Gastrocnemius medialis (tissue), 4 donors: ENCODE measurements around the gene DYNC2H1. TPM values are rescaled to one million over a fixed set of nuclear protein-coding genes. Genes with fewer than 3 reads are reported as not detected.

Experiments used
- ATAC-seq, 2 donors: fragments of 150-250 bp; one replicate each; pipeline ENCODE4 v1.9.1; 2016
- DNase-seq, 2 donors: peaks; one replicate each; pipeline ENCODE4 v3.0.0-alpha.2; 2019
- H3K27ac ChIP-seq, 4 donors: fragments of 200-600 bp; sonication (generic); 1 replicate in 1 of 4; 2 replicates in 3 of 4; pipeline ENCODE4 v1.5.1; 2016 to 2018; ENCODE audit warnings: mild to moderate bottlenecking in 2 of 4, moderate library complexity in 1 of 4
- H3K27me3 ChIP-seq, 3 donors: fragments of 200-600 bp; sonication (generic) in 2 of 3; 1 replicate in 1 of 3; 2 replicates in 2 of 3; pipeline versions ENCODE4 v1.5.1 to v1.6.0; 2016 to 2019; ENCODE audit warnings: mild to moderate bottlenecking in 1 of 3, moderate library complexity in 1 of 3
- H3K36me3 ChIP-seq, 2 donors: fragments of 200-600 bp; sonication (generic) in 1 of 2; one replicate each; pipeline ENCODE4 v1.5.1; 2017 to 2018
- H3K4me1 ChIP-seq, 2 donors: fragments of 200-600 bp; sonication (generic) in 1 of 2; one replicate each; pipeline ENCODE4 v1.5.1; 2016 to 2017; ENCODE audit warnings: mild to moderate bottlenecking in 2 of 2
- H3K4me3 ChIP-seq, 4 donors: fragments of 200-600 bp; sonication (generic) in 3 of 4; 1 replicate in 1 of 4; 2 replicates in 3 of 4; pipeline ENCODE4 v1.5.1; 2016 to 2019; ENCODE audit warnings: mild to moderate bottlenecking in 2 of 4
- H3K9me3 ChIP-seq, 3 donors: fragments of 200-600 bp; sonication (generic) in 2 of 3; 1 replicate in 1 of 3; 2 replicates in 2 of 3; pipeline ENCODE4 v1.5.1; 2016 to 2019
- POLR2A ChIP-seq, 2 donors: fragments of 450-650 bp; IDR thresholded peaks; one replicate each; pipeline ENCODE4 v1.6.1; 2017; ENCODE audit warnings: antibody characterized with exemption in 2 of 2, mild to moderate bottlenecking in 2 of 2, moderate library complexity in 2 of 2
- in situ Hi-C, 4 donors: fragments of 200-750 bp; cut with MboI; loops; one replicate each; pipeline versions ENCODE4 v1.15.0 to v1.8.0; 2017; ENCODE audit warnings: low sequenced_read_pairs in 4 of 4
- intact Hi-C: fragments of 100-400 bp; cut with DNase I; formaldehyde crosslinking; loops from one replicate; pipeline ENCODE4 v1.15.1; 2023; ENCODE audit warnings: low total_unique reads
- total RNA-seq, 4 donors: library from RNA; depleted of rRNA; stranded (reverse); fragments of >200 nt; gene quantifications; one replicate each; pipeline versions ENCODE4 v1.1.0 to v1.2.3, GENCODE V29; 2016
- TF ChIP-seq, protein P1 (sequence below), 5 experiments: fragments of 450-650 bp in 3 of 5; fragments of 200-600 bp in 2 of 5; sonication (generic) in 2 of 5; IDR thresholded peaks in 4 of 5; conservative IDR thresholded peaks in 1 of 5; 1 replicate in 4 of 5; 2 replicates in 1 of 5; pipeline ENCODE4 v1.5.1; 2016 to 2019; ENCODE audit warnings: antibody characterized with exemption in 5 of 5, mild to moderate bottlenecking in 3 of 5, moderate library complexity in 3 of 5

Gene DYNC2H1
- total RNA-seq, 4 donors from 2014 or later, result 1.7 to 2.2 (median 1.9) TPM

DNA sequence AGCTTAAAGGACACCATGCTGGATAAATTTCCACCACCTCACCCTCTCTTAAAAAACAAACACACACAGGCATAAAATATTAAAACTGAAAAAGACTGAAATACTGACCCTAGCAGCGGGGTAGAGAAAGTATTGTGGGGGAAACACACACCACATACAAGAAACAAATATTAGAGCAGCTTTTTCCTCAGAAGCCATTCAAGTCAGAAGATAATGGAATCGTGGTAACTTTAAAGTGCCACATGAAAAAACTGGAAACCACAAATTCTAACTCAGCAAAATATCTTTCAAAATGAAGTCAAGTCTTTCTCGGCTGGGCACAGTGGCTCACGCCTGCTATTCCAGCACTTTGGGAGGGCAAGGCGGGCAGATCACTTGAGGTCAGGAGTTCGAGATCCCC lies 223.2 kb downstream of the DYNC2H1 start:
- TF ChIP-seq, protein P1, sequence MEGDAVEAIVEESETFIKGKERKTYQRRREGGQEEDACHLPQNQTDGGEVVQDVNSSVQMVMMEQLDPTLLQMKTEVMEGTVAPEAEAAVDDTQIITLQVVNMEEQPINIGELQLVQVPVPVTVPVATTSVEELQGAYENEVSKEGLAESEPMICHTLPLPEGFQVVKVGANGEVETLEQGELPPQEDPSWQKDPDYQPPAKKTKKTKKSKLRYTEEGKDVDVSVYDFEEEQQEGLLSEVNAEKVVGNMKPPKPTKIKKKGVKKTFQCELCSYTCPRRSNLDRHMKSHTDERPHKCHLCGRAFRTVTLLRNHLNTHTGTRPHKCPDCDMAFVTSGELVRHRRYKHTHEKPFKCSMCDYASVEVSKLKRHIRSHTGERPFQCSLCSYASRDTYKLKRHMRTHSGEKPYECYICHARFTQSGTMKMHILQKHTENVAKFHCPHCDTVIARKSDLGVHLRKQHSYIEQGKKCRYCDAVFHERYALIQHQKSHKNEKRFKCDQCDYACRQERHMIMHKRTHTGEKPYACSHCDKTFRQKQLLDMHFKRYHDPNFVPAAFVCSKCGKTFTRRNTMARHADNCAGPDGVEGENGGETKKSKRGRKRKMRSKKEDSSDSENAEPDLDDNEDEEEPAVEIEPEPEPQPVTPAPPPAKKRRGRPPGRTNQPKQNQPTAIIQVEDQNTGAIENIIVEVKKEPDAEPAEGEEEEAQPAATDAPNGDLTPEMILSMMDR (IDR thresholded peaks at IDR 0.05 in 4 of 5, conservative IDR thresholded peaks at IDR 0.05 in 1 of 5), result no peak
- no peak for TF ChIP-seq POLR2A (IDR thresholded peaks at IDR 0.05)
- no peaks in the 10 kb centered on the region for H3K4me1 ChIP-seq
- H3K9me3 ChIP-seq, result no peaks in the 10 kb centered on the region
- H3K27me3 ChIP-seq, result no peaks in the 10 kb centered on the region
- no peak for ATAC-seq
- intact Hi-C loops (no loop called here), in situ Hi-C loops (loop anchor here in 1 of 4 donors (25.0 kb wide), 1 partner anchor 255 kb away; no protein-coding TSS in a partner anchor)
- H3K27ac ChIP-seq, result no peak overlapping the region
- no peaks in the 10 kb centered on the region for H3K36me3 ChIP-seq
- DNase-seq, result no peak
- H3K4me3 ChIP-seq, result no peak overlapping the region

DNA sequence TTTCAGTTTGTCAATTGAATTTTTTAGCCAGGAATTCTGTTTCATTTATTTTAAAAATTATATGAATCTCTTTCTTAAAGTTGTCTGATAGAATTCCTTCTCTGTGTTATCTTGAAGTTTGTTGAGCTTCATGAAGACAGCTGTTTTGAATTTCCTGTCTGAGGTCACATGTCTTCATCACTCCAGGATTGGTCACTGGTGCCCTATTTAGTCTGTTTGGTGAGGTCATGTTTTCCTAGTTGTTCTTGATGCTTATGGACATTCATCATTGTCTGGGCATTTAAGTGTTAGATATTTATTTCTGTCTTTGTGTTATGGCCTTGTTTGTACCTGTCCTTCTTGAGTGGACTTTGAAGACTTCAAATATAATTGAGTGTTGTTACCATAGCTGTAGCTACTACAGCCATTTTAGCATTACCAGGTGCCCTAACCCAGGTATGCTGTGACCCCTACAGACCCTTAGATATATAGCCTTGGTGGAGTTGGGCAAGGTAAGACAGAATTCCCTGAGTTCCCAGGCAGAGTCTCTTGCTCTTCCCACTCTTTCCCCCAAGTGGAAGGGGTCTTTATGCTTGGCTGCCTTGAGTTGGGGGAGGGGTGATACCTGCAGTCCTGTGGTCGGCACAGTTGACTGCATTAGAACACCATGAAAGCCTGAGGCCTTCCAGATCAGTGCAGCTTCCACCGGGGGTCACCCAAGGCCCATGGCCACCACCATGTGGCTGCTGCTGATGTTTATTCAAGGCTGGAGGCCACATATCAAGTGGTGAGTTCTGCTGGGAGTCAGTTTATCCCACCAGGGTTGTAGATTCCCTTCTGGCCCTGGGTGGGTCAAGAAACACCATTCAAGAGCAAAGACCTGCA lies 229.6 kb downstream of the DYNC2H1 start:
- Histone ChIP-seq H3K4me1 (no peaks in the 10 kb centered on the region), H3K27me3 (no peaks in the 10 kb centered on the region), H3K4me3 (no peak overlapping the region), H3K9me3 (no peaks in the 10 kb centered on the region), H3K36me3 (no peaks in the 10 kb centered on the region), H3K27ac (no peak overlapping the region)
- DNase-seq, result no peak
- intact Hi-C loops (no loop called here), in situ Hi-C loops (loop anchor here in 1 of 4 donors (25.0 kb wide), 1 partner anchor 248 kb away; no protein-coding TSS in a partner anchor)
- ATAC-seq, result no peak
- TF ChIP-seq, protein P1 (IDR thresholded peaks at IDR 0.05 in 4 of 5, conservative IDR thresholded peaks at IDR 0.05 in 1 of 5), result no peak
- no peak for TF ChIP-seq POLR2A (IDR thresholded peaks at IDR 0.05)

DNA sequence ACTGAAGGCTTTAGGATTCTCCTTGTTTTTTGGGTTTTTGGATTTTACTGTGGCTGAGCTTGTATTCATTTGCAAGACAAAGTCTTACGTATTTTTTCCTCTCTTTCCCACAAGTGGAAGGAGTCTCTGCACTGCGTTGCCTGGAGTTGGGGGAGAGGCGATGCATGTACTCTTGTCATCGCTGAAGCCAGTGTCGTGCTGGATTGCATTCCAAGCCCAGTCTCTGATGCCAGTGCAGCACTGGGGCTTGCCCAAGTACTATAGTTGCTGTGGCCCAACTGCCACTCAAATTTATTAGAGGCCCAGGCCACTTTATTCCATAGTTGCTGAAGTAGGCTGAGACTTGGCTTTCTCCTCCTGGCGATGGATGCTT lies 230.2 kb downstream of the DYNC2H1 start:
- in situ Hi-C loops (loop anchor here in 1 of 4 donors (25.0 kb wide), 1 partner anchor 248 kb away; no protein-coding TSS in a partner anchor), intact Hi-C loops (no loop called here)
- DNase-seq (no peak), ATAC-seq (no peak)
- Histone ChIP-seq H3K36me3 (no peaks in the 10 kb centered on the region), H3K27ac (no peak overlapping the region), H3K4me3 (no peak overlapping the region), H3K4me1 (no peaks in the 10 kb centered on the region), H3K9me3 (no peaks in the 10 kb centered on the region), H3K27me3 (no peaks in the 10 kb centered on the region)
- TF ChIP-seq, protein P1 (IDR thresholded peaks at IDR 0.05 in 4 of 5, conservative IDR thresholded peaks at IDR 0.05 in 1 of 5), result no peak
- TF ChIP-seq POLR2A (IDR thresholded peaks at IDR 0.05), result no peak

DNA sequence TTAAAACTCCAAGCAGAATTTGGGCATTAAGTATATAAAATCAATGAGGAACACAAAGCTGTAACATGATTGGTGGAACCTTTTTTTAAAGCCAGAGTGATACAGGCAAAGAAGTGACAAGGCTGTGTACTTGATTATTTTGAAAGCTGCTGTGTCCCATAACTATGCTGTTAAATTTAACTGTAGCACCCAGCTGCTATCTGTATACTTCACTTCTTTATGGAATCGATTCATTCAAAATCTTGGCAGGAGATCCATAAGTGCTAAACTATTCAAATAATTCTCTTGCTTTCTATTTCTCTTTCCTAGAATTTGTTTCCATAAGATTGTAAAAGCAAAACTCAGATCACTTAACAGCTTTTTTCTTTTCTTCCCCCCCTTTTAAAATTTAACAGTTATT lies 231.7 kb downstream of the DYNC2H1 start:
- H3K9me3 ChIP-seq, result no peaks in the 10 kb centered on the region
- in situ Hi-C loops, result loop anchor here in 1 of 4 donors (25.0 kb wide), 1 partner anchor 246 kb away; no protein-coding TSS in a partner anchor
- no peaks in the 10 kb centered on the region for H3K36me3 ChIP-seq
- intact Hi-C loops, result no loop called here
- no peak overlapping the region for H3K27ac ChIP-seq
- H3K27me3 ChIP-seq, result no peaks in the 10 kb centered on the region
- ATAC-seq, result no peak
- H3K4me1 ChIP-seq, result no peaks in the 10 kb centered on the region
- TF ChIP-seq, protein P1 (IDR thresholded peaks at IDR 0.05 in 4 of 5, conservative IDR thresholded peaks at IDR 0.05 in 1 of 5), result no peak
- TF ChIP-seq POLR2A (IDR thresholded peaks at IDR 0.05), result no peak
- H3K4me3 ChIP-seq, result no peak overlapping the region
- DNase-seq, result no peak
